PC-3 (cell line): Measurements from ENCODE around the gene NCEH1. TPM values are rescaled to one million over a fixed set of nuclear protein-coding genes. Genes with fewer than 3 reads are reported as not detected.
A peak's percentile ranks its signal among the peaks of the same experiment; 100 is the strongest.

Experiments
- ATAC-seq: fragments of 200-7000 bp; cut with Tn5 transposase; 2 replicates; pipeline ENCODE4 v1.9.1; 2020; ENCODE audit warnings: mild to moderate bottlenecking, moderate library complexity
- BruUV-seq: library from RNA; stranded (reverse); fragments of 400-500 nt; replicated peaks from 2 replicates; lab custom pipeline; 2021; lab: Mats Ljungman, UMichigan
- CTCF ChIA-PET: fragments of 300-600 bp; sonication (Branson Sonifier 250); formaldehyde crosslinking; loops from one replicate; lab custom pipeline; 2022; ENCODE audit warnings: antibody characterized with exemption; lab: Charles Lee
- POLR2A ChIA-PET: fragments of 300-600 bp; sonication (Branson Sonifier 250); formaldehyde crosslinking; loops from one replicate; lab custom pipeline; 2022; ENCODE audit warnings: antibody characterized with exemption; ENCODE audit not compliant: unreplicated experiment; lab: Charles Lee
- DNase-seq: peaks from one replicate; pipeline ENCODE4 v3.0.0-alpha.2; 2015
- H2AFZ ChIP-seq: fragments of 300-600 bp; sonication (generic); 2 replicates; pipeline ENCODE4 v1.6.0; 2016; ENCODE audit warnings: antibody characterized with exemption, low read length
- H3F3A ChIP-seq: fragments of 300-600 bp; sonication (generic); one replicate; pipeline ENCODE4 v1.6.0; 2017; ENCODE audit warnings: antibody characterized with exemption, low read length, control low read depth, mild to moderate bottlenecking; ENCODE audit not compliant: unreplicated experiment
- H3K27ac ChIP-seq: fragments of 300-600 bp; sonication (generic); 2 replicates; pipeline ENCODE4 v1.5.1; 2016; ENCODE audit warnings: mild to moderate bottlenecking, low read length
- H3K27me3 ChIP-seq: fragments of 300-600 bp; sonication (generic); 2 replicates; pipeline ENCODE4 v1.6.1; 2016; ENCODE audit warnings: low read length, mixed read lengths
- H3K36me3 ChIP-seq: fragments of 300-600 bp; sonication (generic); 2 replicates; pipeline ENCODE4 v1.6.1; 2016; ENCODE audit warnings: low read depth, mixed run types, low read length, mixed read lengths
- H3K4me1 ChIP-seq: fragments of 300-600 bp; sonication (generic); 2 replicates; pipeline ENCODE4 v1.5.1; 2016; ENCODE audit warnings: low read length; ENCODE audit not compliant: insufficient read depth
- H3K4me2 ChIP-seq: fragments of 300-600 bp; sonication (generic); 2 replicates; pipeline ENCODE4 v1.6.0; 2016; ENCODE audit warnings: low read length
- H3K4me3 ChIP-seq: fragments of 300-600 bp; sonication (generic); 2 replicates; pipeline ENCODE4 v1.5.1; 2016; ENCODE audit warnings: mild to moderate bottlenecking, low read length, mixed read lengths
- H3K79me2 ChIP-seq: fragments of 300-600 bp; sonication (generic); 2 replicates; pipeline ENCODE4 v1.6.1; 2017; ENCODE audit warnings: low read length, mixed read lengths
- H3K9ac ChIP-seq: fragments of 300-600 bp; sonication (generic); 2 replicates; pipeline ENCODE4 v1.6.0; 2016; ENCODE audit warnings: mild to moderate bottlenecking, low read length
- H3K9me2 ChIP-seq: fragments of 300-600 bp; sonication (generic); replicated peaks from 2 replicates; pipeline ENCODE4 v1.6.1; 2016; ENCODE audit warnings: mixed run types, low read length, mixed read lengths
- H3K9me3 ChIP-seq: fragments of 300-600 bp; sonication (generic); 2 replicates; pipeline ENCODE4 v1.6.1; 2016; ENCODE audit warnings: low read length, mixed read lengths
- H4K20me1 ChIP-seq: fragments of 300-600 bp; sonication (generic); 2 replicates; pipeline ENCODE4 v1.6.1; 2016; ENCODE audit warnings: low read length, mixed read lengths
- EZH2 ChIP-seq: fragments of 300-600 bp; sonication (generic); IDR thresholded peaks from one replicate; pipeline ENCODE4 v1.6.1; 2017; ENCODE audit warnings: antibody characterized with exemption, mild to moderate bottlenecking, low read length; ENCODE audit not compliant: unreplicated experiment
- EZH2phosphoT487 ChIP-seq: fragments of 300-600 bp; sonication (generic); IDR thresholded peaks from 2 replicates; pipeline ENCODE4 v1.6.1; 2018; ENCODE audit warnings: mild to moderate bottlenecking, antibody characterized with exemption, low read length, borderline replicate concordance
- intact Hi-C: fragments of 100-400 bp; cut with micrococcal nuclease; formaldehyde crosslinking; loops from 2 replicates; pipeline ENCODE4 v1.9.0; 2023
- total RNA-seq: library from RNA; depleted of rRNA; stranded (reverse); fragments of >200 nt; gene quantifications from 2 replicates; pipeline ENCODE4 v1.2.3, GENCODE V29; 2014
- TF ChIP-seq, protein P1 (sequence below): fragments of 300-600 bp; sonication (generic); conservative IDR thresholded peaks from 2 replicates; pipeline ENCODE4 v1.5.1; 2017; ENCODE audit warnings: antibody characterized with exemption, low read depth, mild to moderate bottlenecking, low read length

Gene NCEH1
- total RNA-seq, 1 experiment from 2014 or later, result 28.2 TPM

DNA sequence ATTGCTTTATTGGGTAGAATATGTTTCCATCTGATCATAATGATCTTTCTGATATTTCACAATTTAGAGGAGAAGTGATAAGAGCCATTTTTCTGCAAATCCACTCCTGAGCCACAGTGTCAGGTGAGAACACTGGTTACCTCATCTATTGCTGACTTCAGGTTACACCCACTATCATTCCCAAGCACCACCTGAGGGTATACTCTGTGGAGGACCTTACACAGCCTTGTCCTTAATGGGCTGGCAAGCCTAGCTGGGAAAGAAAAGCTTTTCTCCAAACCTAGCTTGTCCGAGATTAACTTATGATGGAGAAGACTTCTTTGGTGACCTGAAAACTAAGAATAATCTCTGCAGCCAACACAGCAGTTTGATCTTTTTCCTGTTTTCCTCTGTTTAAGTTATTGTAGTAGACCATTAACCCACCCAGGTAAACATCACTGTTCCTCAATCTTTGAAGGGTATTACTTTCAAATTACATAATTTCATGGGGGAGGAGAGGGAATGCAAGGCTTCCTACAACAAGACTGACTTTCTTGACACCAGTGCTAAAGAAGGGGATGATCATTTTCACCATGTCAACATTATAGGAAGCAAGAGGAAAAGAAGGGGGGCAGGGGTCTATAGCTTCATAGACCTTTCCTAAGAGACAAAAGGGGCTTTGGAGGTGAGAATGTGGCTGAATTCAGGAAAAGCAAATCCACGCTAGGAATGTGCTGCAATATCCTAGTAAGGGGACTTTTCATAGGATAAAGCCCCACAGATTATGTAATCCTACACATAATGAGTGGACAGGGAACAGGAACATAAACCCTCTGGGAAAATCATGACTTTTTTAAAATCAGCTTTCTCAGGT is 1.7 kb downstream of the NCEH1 start:
- peak overlapping the region; percentile 93 for H3K4me3 ChIP-seq
- no peaks in the 10 kb centered on the region for H3K9me2 ChIP-seq
- POLR2A ChIA-PET, result interaction anchor here (2.6 kb wide), 1 partner anchor 40 kb away, joined by 71 read pairs; the partner anchor contains the start of gene ECT2
- peak overlapping the region; percentile 87 for H3K9ac ChIP-seq
- H3F3A ChIP-seq, result peaks cover 11% of the 10 kb centered on the region
- peaks cover 67% of the 10 kb centered on the region for H3K79me2 ChIP-seq
- H3K4me1 ChIP-seq, result peaks cover 36% of the 10 kb centered on the region
- CTCF ChIA-PET, result interaction anchor here (1.0 kb wide), 1 partner anchor 36 kb away, joined by 4 read pairs; no protein-coding TSS in a partner anchor
- H3K4me2 ChIP-seq, result peak overlapping the region; percentile 95
- BruUV-seq, result no TSS peak
- peak overlapping the region; percentile 91; the same call in 1 of the 2 replicates for H3K27ac ChIP-seq
- peak; percentile 30 for DNase-seq
- H4K20me1 ChIP-seq, result peaks cover 32% of the 10 kb centered on the region
- intact Hi-C loops, result loop anchor here (1.0 kb wide), 1 partner anchor 13 kb away; no protein-coding TSS in a partner anchor
- TF ChIP-seq EZH2phosphoT487 (no peak), EZH2 (no peak)
- TF ChIP-seq, protein P1, sequence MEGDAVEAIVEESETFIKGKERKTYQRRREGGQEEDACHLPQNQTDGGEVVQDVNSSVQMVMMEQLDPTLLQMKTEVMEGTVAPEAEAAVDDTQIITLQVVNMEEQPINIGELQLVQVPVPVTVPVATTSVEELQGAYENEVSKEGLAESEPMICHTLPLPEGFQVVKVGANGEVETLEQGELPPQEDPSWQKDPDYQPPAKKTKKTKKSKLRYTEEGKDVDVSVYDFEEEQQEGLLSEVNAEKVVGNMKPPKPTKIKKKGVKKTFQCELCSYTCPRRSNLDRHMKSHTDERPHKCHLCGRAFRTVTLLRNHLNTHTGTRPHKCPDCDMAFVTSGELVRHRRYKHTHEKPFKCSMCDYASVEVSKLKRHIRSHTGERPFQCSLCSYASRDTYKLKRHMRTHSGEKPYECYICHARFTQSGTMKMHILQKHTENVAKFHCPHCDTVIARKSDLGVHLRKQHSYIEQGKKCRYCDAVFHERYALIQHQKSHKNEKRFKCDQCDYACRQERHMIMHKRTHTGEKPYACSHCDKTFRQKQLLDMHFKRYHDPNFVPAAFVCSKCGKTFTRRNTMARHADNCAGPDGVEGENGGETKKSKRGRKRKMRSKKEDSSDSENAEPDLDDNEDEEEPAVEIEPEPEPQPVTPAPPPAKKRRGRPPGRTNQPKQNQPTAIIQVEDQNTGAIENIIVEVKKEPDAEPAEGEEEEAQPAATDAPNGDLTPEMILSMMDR, result no peak
- H3K36me3 ChIP-seq, result no peaks in the 10 kb centered on the region
- no peak for ATAC-seq
- H3K9me3 ChIP-seq, result no peaks in the 10 kb centered on the region
- no peaks in the 10 kb centered on the region for H3K27me3 ChIP-seq
- H2AFZ ChIP-seq, result no peak overlapping the region

DNA sequence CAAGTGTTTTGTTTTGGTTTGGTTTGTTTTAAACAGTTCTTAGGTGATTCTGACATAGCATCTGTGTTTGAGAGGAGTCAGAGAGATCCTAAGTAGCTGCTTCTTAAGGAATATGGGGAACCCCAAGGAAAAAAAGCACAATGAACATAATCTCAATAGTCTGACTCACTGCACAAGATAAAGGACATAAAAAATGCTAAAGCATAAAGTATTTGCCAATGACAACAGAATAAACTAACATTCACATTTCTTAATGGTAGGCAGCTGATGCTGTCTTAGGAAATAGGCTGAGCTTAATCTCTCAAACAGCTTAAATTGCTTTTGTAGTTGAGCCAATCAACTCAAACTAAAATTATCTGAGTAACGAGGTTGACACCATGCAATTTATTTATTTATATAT is 2.9 kb downstream of the NCEH1 start:
- Histone ChIP-seq H3K4me2 (peak overlapping the region; percentile 95; the same call in 1 of the 2 replicates), H3K9me3 (no peaks in the 10 kb centered on the region), H3K27ac (no peak overlapping the region), H3K4me1 (peaks cover 36% of the 10 kb centered on the region), H3K9me2 (no peaks in the 10 kb centered on the region), H3K79me2 (peaks cover 78% of the 10 kb centered on the region), H3K4me3 (peak overlapping the region; percentile 93; the same call in 1 of the 2 replicates), H3K27me3 (no peaks in the 10 kb centered on the region), H4K20me1 (peaks cover 38% of the 10 kb centered on the region), H2AFZ (no peak overlapping the region), H3K9ac (no peak overlapping the region), H3K36me3 (no peaks in the 10 kb centered on the region), H3F3A (peaks cover 11% of the 10 kb centered on the region)
- ATAC-seq, result no peak
- intact Hi-C loops, result loop anchor here (1.0 kb wide), 1 partner anchor 12 kb away; no protein-coding TSS in a partner anchor
- DNase-seq, result peak; percentile 43
- TF ChIP-seq, protein P1, result no peak
- no peak for TF ChIP-seq EZH2phosphoT487
- TF ChIP-seq EZH2, result no peak
- no TSS peak for BruUV-seq
- POLR2A ChIA-PET, result interaction anchor here (1.0 kb wide), 1 partner anchor 41 kb away, joined by 8 read pairs; no protein-coding TSS in a partner anchor
- CTCF ChIA-PET, result interaction anchor here (0.5 kb wide), 1 partner anchor 42 kb away, joined by 4 read pairs; no protein-coding TSS in a partner anchor
